D721Med (cell line): ENCODE measurements around the gene GBF1.
"Not testable (repeated sequence)": the region's sequence is repeated elsewhere in the genome, so short reads cannot be mapped to it uniquely, and the experiment has no call there.

Experiments used
- DNase-seq: peaks from one replicate; pipeline ENCODE4 v3.0.0; 2011; ENCODE audit warnings: low spot score; ENCODE audit not compliant: insufficient read length
- FAIRE-seq: peaks from 2 replicates; lab custom pipeline; 2011; peaks lifted over from hg19 to GRCh38; lab: Jason Lieb, UNC
- TF ChIP-seq, protein P1 (sequence below): IDR thresholded peaks from 2 replicates; pipeline ENCODE4 v1.5.1; 2012; ENCODE audit warnings: mild to moderate bottlenecking, control low read depth; ENCODE audit not compliant: insufficient read depth; ENCODE audit errors: missing control alignments

The GBF1 gene

DNA sequence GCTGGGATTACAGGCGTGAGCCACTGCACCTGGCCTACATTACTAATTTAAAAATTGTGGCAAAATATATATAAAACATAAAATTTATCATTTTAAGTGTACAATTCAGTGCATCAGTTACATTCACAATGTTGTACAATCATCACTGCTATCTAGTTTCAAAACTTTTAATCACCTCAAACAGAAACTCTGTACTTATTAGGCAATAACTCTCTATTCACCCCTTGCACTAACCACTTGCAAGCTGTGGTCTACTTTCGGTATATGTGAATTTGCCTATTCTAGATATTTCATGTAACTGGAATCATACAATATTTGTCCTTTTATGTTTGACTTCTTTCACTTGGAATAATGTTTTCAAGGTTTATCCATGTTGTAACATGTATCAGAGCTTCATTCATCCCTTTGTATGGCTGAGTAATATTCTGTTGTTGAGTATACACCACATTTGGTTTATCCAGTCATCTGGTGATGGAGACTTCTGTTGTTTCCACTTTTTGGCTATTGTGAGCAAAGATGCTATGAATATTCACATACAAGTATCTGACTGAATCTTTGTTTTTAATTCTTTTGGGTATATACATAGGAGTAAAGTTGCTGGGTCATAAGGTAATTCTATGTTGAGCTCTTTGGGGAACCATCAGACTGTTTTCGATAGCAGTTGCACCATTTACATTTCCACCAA lies 33.6 kb upstream of the GBF1 start:
- no peak for FAIRE-seq
- TF ChIP-seq, protein P1, sequence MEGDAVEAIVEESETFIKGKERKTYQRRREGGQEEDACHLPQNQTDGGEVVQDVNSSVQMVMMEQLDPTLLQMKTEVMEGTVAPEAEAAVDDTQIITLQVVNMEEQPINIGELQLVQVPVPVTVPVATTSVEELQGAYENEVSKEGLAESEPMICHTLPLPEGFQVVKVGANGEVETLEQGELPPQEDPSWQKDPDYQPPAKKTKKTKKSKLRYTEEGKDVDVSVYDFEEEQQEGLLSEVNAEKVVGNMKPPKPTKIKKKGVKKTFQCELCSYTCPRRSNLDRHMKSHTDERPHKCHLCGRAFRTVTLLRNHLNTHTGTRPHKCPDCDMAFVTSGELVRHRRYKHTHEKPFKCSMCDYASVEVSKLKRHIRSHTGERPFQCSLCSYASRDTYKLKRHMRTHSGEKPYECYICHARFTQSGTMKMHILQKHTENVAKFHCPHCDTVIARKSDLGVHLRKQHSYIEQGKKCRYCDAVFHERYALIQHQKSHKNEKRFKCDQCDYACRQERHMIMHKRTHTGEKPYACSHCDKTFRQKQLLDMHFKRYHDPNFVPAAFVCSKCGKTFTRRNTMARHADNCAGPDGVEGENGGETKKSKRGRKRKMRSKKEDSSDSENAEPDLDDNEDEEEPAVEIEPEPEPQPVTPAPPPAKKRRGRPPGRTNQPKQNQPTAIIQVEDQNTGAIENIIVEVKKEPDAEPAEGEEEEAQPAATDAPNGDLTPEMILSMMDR = no peak
- DNase-seq = no peak

DNA sequence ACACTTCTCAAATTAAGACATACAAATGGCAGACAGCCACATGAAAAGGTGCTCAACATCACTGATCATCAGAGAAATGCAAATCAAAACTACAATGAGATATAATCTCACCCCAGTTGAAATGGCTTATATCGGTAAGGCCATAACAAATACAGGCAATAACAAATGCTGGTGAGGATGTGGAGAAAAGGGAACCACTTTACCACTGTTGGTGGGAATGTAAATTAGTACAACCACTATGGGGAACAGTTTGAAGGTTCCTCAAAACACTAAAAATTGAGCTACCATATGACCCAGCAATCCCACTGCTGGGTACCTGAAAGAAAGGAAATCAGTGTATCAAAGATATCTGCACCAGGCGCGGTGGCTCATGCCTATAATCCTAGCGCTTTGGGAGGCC lies 31.7 kb upstream of the GBF1 start:
- not testable (repeated sequence) for FAIRE-seq, DNase-seq

DNA sequence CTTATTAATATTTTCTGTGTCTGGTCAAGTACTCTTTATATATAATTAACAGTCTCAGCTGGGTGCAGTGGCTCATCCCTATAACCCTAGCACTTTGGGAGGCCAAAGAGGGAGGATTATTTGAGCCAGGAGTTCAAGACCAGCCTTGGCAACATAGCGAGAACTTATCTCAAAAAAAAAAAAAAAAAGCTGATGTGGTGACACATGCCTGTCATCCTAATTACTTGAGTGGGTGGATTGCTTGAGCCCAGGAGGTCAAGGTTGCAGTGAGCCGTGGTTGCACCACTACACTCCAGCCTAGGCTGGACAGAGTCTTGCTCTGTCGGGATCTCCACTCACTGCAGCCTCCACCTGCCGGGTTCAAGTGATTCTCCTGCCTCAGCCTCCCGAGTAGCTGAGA lies 26.0 kb upstream of the GBF1 start:
- no peak for FAIRE-seq
- TF ChIP-seq, protein P1 = no peak
- no peak for DNase-seq

DNA sequence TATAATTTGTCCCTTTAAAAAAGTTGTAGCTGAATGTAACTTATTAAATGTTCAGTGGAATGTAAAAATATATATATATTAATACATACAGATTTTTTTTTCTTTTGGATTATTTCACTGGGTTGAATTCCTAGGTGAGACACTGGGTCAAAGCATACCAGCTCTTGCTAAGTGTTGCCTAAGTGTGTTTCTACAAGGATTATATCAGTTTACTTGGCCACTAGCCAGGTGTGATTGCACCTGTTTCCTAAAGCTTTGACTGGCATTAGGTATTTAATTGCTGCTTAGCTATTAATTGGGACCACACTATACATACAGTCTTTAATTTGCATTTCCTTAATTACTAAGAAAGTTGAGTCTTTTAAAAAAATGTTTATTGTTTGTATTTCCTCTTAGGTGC lies 24.7 kb upstream of the GBF1 start:
- DNase-seq = no peak
- TF ChIP-seq, protein P1 = no peak
- FAIRE-seq = no peak

DNA sequence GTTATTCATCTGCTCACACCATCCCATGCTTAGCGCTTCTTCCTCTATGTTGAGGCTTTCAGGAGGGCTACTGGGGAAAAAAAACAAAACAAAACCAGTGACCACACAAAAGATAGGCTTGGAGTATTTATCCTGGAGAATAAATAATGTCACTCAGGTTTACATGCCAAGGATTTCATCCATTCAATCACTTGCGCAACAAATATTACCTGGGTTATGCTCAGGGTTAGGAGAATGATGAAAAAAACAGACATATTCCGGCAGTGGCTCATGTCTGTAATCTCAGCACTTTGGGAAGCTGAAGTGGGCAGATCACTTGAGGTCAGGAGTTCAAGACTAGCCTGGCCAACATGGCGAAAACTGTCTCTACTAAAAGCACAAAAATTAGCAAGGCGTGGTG lies 22.5 kb upstream of the GBF1 start:
- DNase-seq (no peak), FAIRE-seq (no peak)
- TF ChIP-seq, protein P1 = no peak

DNA sequence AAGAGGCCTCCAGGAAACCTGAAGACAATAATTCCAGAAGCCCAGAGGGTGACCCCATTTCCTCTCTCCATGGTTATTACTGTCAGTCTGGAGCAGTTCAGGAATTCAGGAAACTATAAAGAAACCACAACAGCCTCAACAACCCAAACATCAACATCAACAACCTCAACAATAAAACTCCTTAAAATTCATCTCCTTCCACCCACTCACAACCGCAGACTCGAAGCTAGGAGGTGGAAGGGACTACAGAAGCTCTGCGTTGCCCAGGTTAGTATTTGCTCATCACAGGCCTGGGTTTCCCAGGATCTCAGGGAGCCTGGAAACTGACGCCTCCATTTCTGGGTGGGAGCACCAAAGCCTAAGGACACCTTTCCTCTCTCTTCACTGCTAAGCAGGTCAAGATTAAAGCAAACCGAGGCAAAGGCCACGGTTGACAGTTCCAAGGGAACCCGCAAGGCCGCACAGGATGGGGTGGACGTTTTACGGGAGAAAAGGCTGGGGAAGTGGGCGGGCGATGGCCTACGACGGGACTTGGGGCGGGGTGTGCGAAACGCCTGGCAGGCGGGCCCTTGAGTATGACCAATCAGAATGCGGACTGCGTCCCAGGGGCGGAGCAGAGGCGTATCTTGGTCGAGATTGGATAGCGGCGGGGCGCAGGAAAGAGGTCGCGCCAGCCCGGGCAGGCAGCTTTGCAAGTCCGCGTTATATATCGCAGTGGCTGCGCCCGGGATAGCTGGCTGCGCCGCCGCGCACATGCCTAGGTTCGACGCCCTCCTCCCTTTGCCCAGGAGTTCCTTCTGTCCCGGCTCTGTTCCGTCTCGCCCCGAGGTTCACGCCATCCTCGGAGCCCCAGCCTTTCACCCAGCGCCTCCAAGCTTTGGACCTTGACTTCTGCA lies 19.4 kb upstream of the GBF1 start, which contains the start of gene ELOVL3:
Gene ELOVL3, plus strand, starts transcription at position 654 of the 896 bp plus-strand sequence. CDS start 250 bp downstream, outside the sequence.
- FAIRE-seq (no peak), DNase-seq (no peak)
- TF ChIP-seq, protein P1 = no peak

DNA sequence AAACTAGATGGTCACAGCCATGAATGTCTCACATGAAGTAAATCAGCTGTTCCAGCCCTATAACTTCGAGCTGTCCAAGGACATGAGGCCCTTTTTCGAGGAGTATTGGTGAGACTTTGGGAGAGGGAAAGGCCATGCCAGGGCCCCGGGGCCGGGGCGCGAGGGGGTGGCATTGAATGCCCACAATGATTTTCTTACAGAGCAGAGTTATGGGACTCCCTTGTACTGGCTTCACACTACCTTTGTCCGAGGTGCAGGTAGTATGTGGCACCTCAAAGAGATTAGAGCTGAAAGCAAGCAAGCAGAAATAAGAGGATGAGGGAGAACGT lies 18.8 kb upstream of the GBF1 start:
- DNase-seq = no peak
- FAIRE-seq = no peak
- TF ChIP-seq, protein P1 = no peak
